Caco-2 (cell line): ENCODE measurements around the gene KIF26B. TPM values are rescaled to one million over a fixed set of nuclear protein-coding genes. Genes with fewer than 3 reads are reported as not detected.

Experiments used
- BruUV-seq: library from RNA; stranded (reverse); fragments of 400-500 nt; replicated peaks from 2 replicates; lab custom pipeline; 2021; lab: Mats Ljungman, UMichigan
- CTCF ChIA-PET: fragments of 300-600 bp; sonication (Branson Sonifier 250); formaldehyde crosslinking; loops from one replicate; lab custom pipeline; 2022; ENCODE audit warnings: antibody characterized with exemption; lab: Charles Lee
- POLR2A ChIA-PET: fragments of 300-600 bp; sonication (Branson Sonifier 250); formaldehyde crosslinking; loops from one replicate; lab custom pipeline; 2022; ENCODE audit warnings: antibody characterized with exemption; lab: Charles Lee
- DNase-seq, 2 experiments: peaks; one replicate each; pipeline versions ENCODE4 v3.0.0 to v3.0.0-alpha.2; 2020 to 2022
- H3K27me3 ChIP-seq: replicated peaks from 2 replicates; pipeline ENCODE4 v1.6.0; 2011; ENCODE audit warnings: low read length; ENCODE audit not compliant: control insufficient read depth, insufficient read depth
- H3K36me3 ChIP-seq: 2 replicates; pipeline ENCODE4 v1.5.1; 2011; ENCODE audit warnings: low read length; ENCODE audit not compliant: control insufficient read depth, insufficient read depth
- H3K4me1 ChIP-seq: fragments of 250-450 bp; sonication (Bioruptor Pico); 2 replicates; pipeline ENCODE4 v1.5.1; 2020; ENCODE audit warnings: mild to moderate bottlenecking
- H3K4me3 ChIP-seq: 2 replicates; pipeline ENCODE4 v1.5.1; 2011; ENCODE audit warnings: low read depth, mild to moderate bottlenecking, control low read depth, low read length
- H3K9me3 ChIP-seq: fragments of 250-450 bp; sonication (Bioruptor Pico); 2 replicates; pipeline ENCODE4 v1.5.1; 2020; ENCODE audit warnings: mild to moderate bottlenecking, moderate library complexity
- H3K27ac Mint-ChIP-seq: one replicate; pipeline ENCODE4 v1.8.0; 2022; ENCODE audit warnings: mixed read lengths; ENCODE audit not compliant: unreplicated experiment
- H3K27me3 Mint-ChIP-seq: one replicate; pipeline ENCODE4 v1.8.0; 2022; ENCODE audit warnings: mixed read lengths; ENCODE audit not compliant: insufficient read depth, unreplicated experiment
- H3K36me3 Mint-ChIP-seq: one replicate; pipeline ENCODE4 v1.8.0; 2022; ENCODE audit warnings: mild to moderate bottlenecking, mixed read lengths; ENCODE audit not compliant: insufficient read depth, unreplicated experiment
- H3K4me1 Mint-ChIP-seq: one replicate; pipeline ENCODE4 v1.8.0; 2022; ENCODE audit warnings: low read depth, mixed read lengths; ENCODE audit not compliant: unreplicated experiment
- H3K4me3 Mint-ChIP-seq: one replicate; pipeline ENCODE4 v1.8.0; 2022; ENCODE audit warnings: mild to moderate bottlenecking, moderate library complexity, mixed read lengths; ENCODE audit not compliant: unreplicated experiment
- H3K9me3 Mint-ChIP-seq: one replicate; pipeline ENCODE4 v1.8.0; 2022; ENCODE audit warnings: mixed read lengths; ENCODE audit not compliant: unreplicated experiment
- intact Hi-C: fragments of 100-400 bp; cut with micrococcal nuclease; formaldehyde crosslinking; loops from one replicate; pipeline ENCODE4 v1.10.0; 2022; ENCODE audit not compliant: unreplicated experiment
- total RNA-seq: library from RNA; stranded (reverse); gene quantifications from 2 replicates; pipeline ENCODE4 v1.2.3, GENCODE V29; 2022
- TF ChIP-seq, protein P1 (sequence below), 2 experiments: fragments of 200-600 bp in 1 of 2; IDR thresholded peaks; 1 replicate in 1 of 2; 2 replicates in 1 of 2; pipeline versions ENCODE4 v1.5.1 to v1.8.0; 2011 to 2022; ENCODE audit warnings: antibody characterized with exemption in 1 of 2, control low read depth in 1 of 2, inconsistent platforms in 1 of 2, low read depth in 1 of 2, low read length in 1 of 2, mild to moderate bottlenecking in 1 of 2, moderate library complexity in 1 of 2; ENCODE audit not compliant: insufficient read depth in 1 of 2, severe bottlenecking in 1 of 2, unreplicated experiment in 1 of 2

The KIF26B gene
- total RNA-seq, 1 experiment from 2014 or later: 4.9 TPM

- H3K36me3 Mint-ChIP-seq: no peaks in the 10 kb centered on the region
- Histone ChIP-seq H3K36me3 (no peaks in the 10 kb centered on the region), H3K9me3 (no peaks in the 10 kb centered on the region), H3K27me3 (no peaks in the 10 kb centered on the region), H3K4me1 (no peaks in the 10 kb centered on the region), H3K4me3 (no peak overlapping the region)
- H3K4me3 Mint-ChIP-seq: no peak overlapping the region
- intact Hi-C loops: loop anchor here (10.0 kb wide), 1 partner anchor 563 kb away; the partner anchor contains the start of gene KIF26B
- no TSS peak for BruUV-seq
- H3K27ac Mint-ChIP-seq: no peak overlapping the region
- TF ChIP-seq, protein P1, sequence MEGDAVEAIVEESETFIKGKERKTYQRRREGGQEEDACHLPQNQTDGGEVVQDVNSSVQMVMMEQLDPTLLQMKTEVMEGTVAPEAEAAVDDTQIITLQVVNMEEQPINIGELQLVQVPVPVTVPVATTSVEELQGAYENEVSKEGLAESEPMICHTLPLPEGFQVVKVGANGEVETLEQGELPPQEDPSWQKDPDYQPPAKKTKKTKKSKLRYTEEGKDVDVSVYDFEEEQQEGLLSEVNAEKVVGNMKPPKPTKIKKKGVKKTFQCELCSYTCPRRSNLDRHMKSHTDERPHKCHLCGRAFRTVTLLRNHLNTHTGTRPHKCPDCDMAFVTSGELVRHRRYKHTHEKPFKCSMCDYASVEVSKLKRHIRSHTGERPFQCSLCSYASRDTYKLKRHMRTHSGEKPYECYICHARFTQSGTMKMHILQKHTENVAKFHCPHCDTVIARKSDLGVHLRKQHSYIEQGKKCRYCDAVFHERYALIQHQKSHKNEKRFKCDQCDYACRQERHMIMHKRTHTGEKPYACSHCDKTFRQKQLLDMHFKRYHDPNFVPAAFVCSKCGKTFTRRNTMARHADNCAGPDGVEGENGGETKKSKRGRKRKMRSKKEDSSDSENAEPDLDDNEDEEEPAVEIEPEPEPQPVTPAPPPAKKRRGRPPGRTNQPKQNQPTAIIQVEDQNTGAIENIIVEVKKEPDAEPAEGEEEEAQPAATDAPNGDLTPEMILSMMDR (IDR thresholded peaks at IDR 0.05; ENCODE audit: insufficient read depth in 1 of 2, low read depth in 1 of 2, low read length in 1 of 2, severe bottlenecking in 1 of 2, unreplicated experiment in 1 of 2): no peak
- no peak for DNase-seq
- no peaks in the 10 kb centered on the region for H3K27me3 Mint-ChIP-seq
- no peaks in the 10 kb centered on the region for H3K4me1 Mint-ChIP-seq
- ChIA-PET POLR2A (no interaction called here), CTCF (no interaction called here)
- H3K9me3 Mint-ChIP-seq: peaks cover 9% of the 10 kb centered on the region
Measured at GRCh38 chr1:245717611-245718010, 562.8 kb downstream of the KIF26B start.

- H3K4me1 ChIP-seq: no peaks in the 10 kb centered on the region
- no peaks in the 10 kb centered on the region for H3K27me3 ChIP-seq
- DNase-seq: no peak
- no peaks in the 10 kb centered on the region for H3K4me1 Mint-ChIP-seq
- ChIA-PET POLR2A (no interaction called here), CTCF (no interaction called here)
- H3K9me3 Mint-ChIP-seq: peaks cover 9% of the 10 kb centered on the region
- no TSS peak for BruUV-seq
- H3K36me3 Mint-ChIP-seq: no peaks in the 10 kb centered on the region
- no peak overlapping the region for H3K4me3 ChIP-seq
- no peak overlapping the region for H3K27ac Mint-ChIP-seq
- H3K36me3 ChIP-seq: no peaks in the 10 kb centered on the region
- TF ChIP-seq, protein P1 (IDR thresholded peaks at IDR 0.05; ENCODE audit: insufficient read depth in 1 of 2, low read depth in 1 of 2, low read length in 1 of 2, severe bottlenecking in 1 of 2, unreplicated experiment in 1 of 2): no peak
- H3K27me3 Mint-ChIP-seq: no peaks in the 10 kb centered on the region
- intact Hi-C loops: loop anchor here (10.0 kb wide), 1 partner anchor 563 kb away; the partner anchor contains the start of gene KIF26B
- H3K9me3 ChIP-seq: no peaks in the 10 kb centered on the region
- no peak overlapping the region for H3K4me3 Mint-ChIP-seq
Measured at GRCh38 chr1:245718123-245718522, 563.3 kb downstream of the KIF26B start.

GRCh38 chr1:245718951-245719350, 564.2 kb downstream of the KIF26B start:
- H3K36me3 ChIP-seq: no peaks in the 10 kb centered on the region
- POLR2A ChIA-PET: no interaction called here

More at GRCh38 chr1:245718951-245719350, 564.2 kb downstream of the KIF26B start:
- Mint-ChIP-seq H3K27ac (no peak overlapping the region), H3K4me3 (no peak overlapping the region), H3K4me1 (no peaks in the 10 kb centered on the region), H3K27me3 (no peaks in the 10 kb centered on the region), H3K36me3 (no peaks in the 10 kb centered on the region), H3K9me3 (peaks cover 9% of the 10 kb centered on the region)
- Histone ChIP-seq H3K4me1 (no peaks in the 10 kb centered on the region), H3K9me3 (no peaks in the 10 kb centered on the region), H3K4me3 (no peak overlapping the region), H3K27me3 (no peaks in the 10 kb centered on the region)
- intact Hi-C loops: loop anchor here (10.0 kb wide), 1 partner anchor 564 kb away; the partner anchor contains the start of gene KIF26B
- TF ChIP-seq, protein P1 (IDR thresholded peaks at IDR 0.05; ENCODE audit: insufficient read depth in 1 of 2, low read depth in 1 of 2, low read length in 1 of 2, severe bottlenecking in 1 of 2, unreplicated experiment in 1 of 2): no peak
- no TSS peak for BruUV-seq
- CTCF ChIA-PET: no interaction called here
- no peak for DNase-seq
